Measurements from ENCODE around the gene LMAN1L.

DNA sequence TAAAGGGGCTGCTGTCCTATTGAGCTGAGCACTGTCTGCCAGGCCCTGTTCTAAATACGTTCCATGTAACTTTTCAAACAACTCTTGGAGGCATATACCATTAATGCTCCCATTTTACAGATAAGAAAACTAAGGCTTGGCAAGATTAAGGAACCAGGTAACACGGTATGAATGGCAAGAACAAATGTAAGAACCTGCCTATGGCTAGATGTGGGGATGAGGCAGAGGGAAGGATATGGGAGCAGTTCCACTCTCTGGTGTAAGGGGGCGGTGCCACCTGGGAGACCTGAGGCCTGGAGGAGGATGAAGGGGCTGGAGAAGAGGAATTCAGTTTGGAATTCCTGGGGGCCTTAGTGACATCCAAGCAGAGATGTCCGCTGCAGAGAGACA is 3.8 kb upstream of the LMAN1L start:
- TF ChIP-seq, protein P1, sequence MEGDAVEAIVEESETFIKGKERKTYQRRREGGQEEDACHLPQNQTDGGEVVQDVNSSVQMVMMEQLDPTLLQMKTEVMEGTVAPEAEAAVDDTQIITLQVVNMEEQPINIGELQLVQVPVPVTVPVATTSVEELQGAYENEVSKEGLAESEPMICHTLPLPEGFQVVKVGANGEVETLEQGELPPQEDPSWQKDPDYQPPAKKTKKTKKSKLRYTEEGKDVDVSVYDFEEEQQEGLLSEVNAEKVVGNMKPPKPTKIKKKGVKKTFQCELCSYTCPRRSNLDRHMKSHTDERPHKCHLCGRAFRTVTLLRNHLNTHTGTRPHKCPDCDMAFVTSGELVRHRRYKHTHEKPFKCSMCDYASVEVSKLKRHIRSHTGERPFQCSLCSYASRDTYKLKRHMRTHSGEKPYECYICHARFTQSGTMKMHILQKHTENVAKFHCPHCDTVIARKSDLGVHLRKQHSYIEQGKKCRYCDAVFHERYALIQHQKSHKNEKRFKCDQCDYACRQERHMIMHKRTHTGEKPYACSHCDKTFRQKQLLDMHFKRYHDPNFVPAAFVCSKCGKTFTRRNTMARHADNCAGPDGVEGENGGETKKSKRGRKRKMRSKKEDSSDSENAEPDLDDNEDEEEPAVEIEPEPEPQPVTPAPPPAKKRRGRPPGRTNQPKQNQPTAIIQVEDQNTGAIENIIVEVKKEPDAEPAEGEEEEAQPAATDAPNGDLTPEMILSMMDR (IDR thresholded peaks at IDR 0.05) = no peak
- TF ChIP-seq POLR2AphosphoS5 (IDR thresholded peaks at IDR 0.05) (no peak), POLR2A (IDR thresholded peaks at IDR 0.05) (no peak), EP300 (IDR thresholded peaks at IDR 0.05) (no peak)

All from upper lobe of left lung (tissue), 4 donors.